K562 (cell line): ENCODE measurements around the gene TMC8. TPM values are rescaled to one million over a fixed set of nuclear protein-coding genes. Genes with fewer than 3 reads are reported as not detected.

Experiments used
- BCOR ChIP-seq: fragments of 450-650 bp; IDR thresholded peaks from 2 replicates; pipeline ENCODE4 v1.6.1; 2016
- BRD4 ChIP-seq: fragments of 200-600 bp; sonication (generic); IDR thresholded peaks from 2 replicates; pipeline ENCODE4 v1.6.1; 2017; ENCODE audit warnings: inconsistent platforms
- CHD1 ChIP-seq: fragments of 200-600 bp; sonication (generic); IDR thresholded peaks from one replicate; pipeline ENCODE4 v1.6.1; 2012; ENCODE audit warnings: mild to moderate bottlenecking, moderate library complexity, low read length, inconsistent platforms
- DIDO1 ChIP-seq: fragments of 450-650 bp; IDR thresholded peaks from 2 replicates; pipeline ENCODE4 v1.6.1; 2016; ENCODE audit warnings: low read depth, missing biosample characterization, missing genetic modification characterization
- FIP1L1 ChIP-seq: fragments of 200-400 bp; formaldehyde crosslinking; IDR thresholded peaks from 2 replicates; pipeline ENCODE4 v1.6.1; 2018; ENCODE audit warnings: mild to moderate bottlenecking, low read depth, low read length; ENCODE audit not compliant: poor library complexity, severe bottlenecking
- FOS ChIP-seq: IDR thresholded peaks from 3 replicates; pipeline ENCODE4 v1.6.1; 2011; ENCODE audit not compliant: insufficient read length; ENCODE audit errors: extremely low read depth
- HNRNPL ChIP-seq: fragments of 200-400 bp; formaldehyde crosslinking; IDR thresholded peaks from 2 replicates; pipeline ENCODE4 v1.6.1; 2017; ENCODE audit warnings: low read depth, mild to moderate bottlenecking, low read length
- KLF16 ChIP-seq: IDR thresholded peaks from 2 replicates; pipeline ENCODE4 v1.6.1; 2016; ENCODE audit warnings: antibody characterized with exemption
- MCM7 ChIP-seq, 2 experiments: fragments of 450-650 bp; IDR thresholded peaks; 2 replicates each; pipeline ENCODE4 v1.6.1; 2016 to 2018
- PCBP1 ChIP-seq: fragments of 200-400 bp; formaldehyde crosslinking; IDR thresholded peaks from 2 replicates; pipeline ENCODE4 v1.6.1; 2018; ENCODE audit warnings: mild to moderate bottlenecking, low read depth, low read length; ENCODE audit not compliant: poor library complexity, severe bottlenecking
- PHF8 ChIP-seq: fragments of 200-600 bp; sonication (generic); IDR thresholded peaks from 2 replicates; pipeline ENCODE4 v1.6.1; 2012; ENCODE audit warnings: mixed run types, mild to moderate bottlenecking, inconsistent platforms, low read length, moderate library complexity, borderline replicate concordance
- POLR2A ChIP-seq: fragments of 450-650 bp; conservative IDR thresholded peaks from 2 replicates; pipeline ENCODE4 v1.6.1; 2016
- POLR3A ChIP-seq: IDR thresholded peaks from 2 replicates; pipeline ENCODE4 v1.6.1; 2011; ENCODE audit warnings: borderline replicate concordance, mild to moderate bottlenecking, moderate library complexity; ENCODE audit not compliant: insufficient read length, insufficient read depth; ENCODE audit errors: extremely low read depth
- RBBP5 ChIP-seq: fragments of 200-600 bp; sonication (generic); IDR thresholded peaks from 2 replicates; pipeline ENCODE4 v1.6.1; 2012; ENCODE audit warnings: borderline replicate concordance, mild to moderate bottlenecking, low read length, control low read depth, inconsistent platforms; ENCODE audit not compliant: insufficient read depth, poor library complexity, severe bottlenecking
- RBFOX2 ChIP-seq: fragments of 200-400 bp; formaldehyde crosslinking; IDR thresholded peaks from 2 replicates; pipeline ENCODE4 v1.6.1; 2017; ENCODE audit warnings: low read depth, mild to moderate bottlenecking, low read length, moderate library complexity
- RBM22 ChIP-seq: fragments of 200-400 bp; formaldehyde crosslinking; IDR thresholded peaks from 2 replicates; pipeline ENCODE4 v1.6.1; 2018; ENCODE audit warnings: low read length, low read depth; ENCODE audit not compliant: poor library complexity, severe bottlenecking
- RHOXF2B ChIP-seq: fragments of 250-450 bp; sonication (Bioruptor Pico); conservative IDR thresholded peaks from 2 replicates; pipeline ENCODE4 v1.5.1; 2021
- SMARCE1 ChIP-seq: fragments of 450-650 bp; IDR thresholded peaks from 2 replicates; pipeline ENCODE4 v1.7.1; 2016; ENCODE audit warnings: mild to moderate bottlenecking
- SUPT5H ChIP-seq: fragments of 450-650 bp; IDR thresholded peaks from 2 replicates; pipeline ENCODE4 v1.6.1; 2016
- ZBTB1 ChIP-seq: sonication (generic); formaldehyde crosslinking; IDR thresholded peaks from 2 replicates; pipeline ENCODE4 v1.8.1; 2023; ENCODE audit warnings: missing genetic modification reagents, low read depth, mild to moderate bottlenecking, borderline replicate concordance
- polyA plus RNA-seq, 8 experiments: library from polyadenylated mRNA; depleted of rRNA in 4 of 8; stranded (reverse) in 5 of 8; unstranded in 3 of 8; fragments of >200 nt; fragmentation: Nextera tagmentation in 2 of 8; fragmentation: Illumina TruSeq in 1 of 8; extraction: Ambion mirVana in 2 of 8; extraction: Trizol in 1 of 8; gene quantifications; 2 replicates each; pipeline versions ENCODE4 v1.2.1 to v1.2.3, GENCODE V29; 2011 to 2014; ENCODE audit warnings: inconsistent platforms in 1 of 8, missing spikeins in 1 of 8
- total RNA-seq, 7 experiments: library from RNA; depleted of rRNA in 6 of 7; stranded (reverse); fragments of >200 nt in 6 of 7; fragmentation: Illumina TruSeq in 2 of 7; extraction: Trizol in 2 of 7; gene quantifications; 2 replicates each; pipeline versions ENCODE4 v1.2.1 to v1.2.3, GENCODE V29; 2011 to 2021; ENCODE audit warnings: low replicate concordance in 1 of 7
- TF ChIP-seq, protein P1 (sequence below), 3 experiments: fragments of 200-800 bp in 1 of 3; fragments of 250-450 bp in 1 of 3; fragments of 450-650 bp in 1 of 3; sonication (Bioruptor Pico) in 1 of 3; sonication (Bioruptor generic) in 1 of 3; formaldehyde crosslinking in 1 of 3; IDR thresholded peaks; 2 replicates each; pipeline versions ENCODE4 v1.6.1 to v1.8.0; 2016 to 2022; ENCODE audit warnings: mild to moderate bottlenecking in 2 of 3, missing genetic modification characterization in 2 of 3, missing compliant biosample characterization in 1 of 3, moderate library complexity in 1 of 3
- TF ChIP-seq, protein P2 (sequence below), 2 experiments: IDR thresholded peaks; 2 replicates each; pipeline ENCODE4 v1.6.1; 2012; ENCODE audit warnings: improper control_type of control experiment in 2 of 2, low read depth in 2 of 2, low read length in 2 of 2, borderline replicate concordance in 1 of 2

TMC8 gene
- total and polyA plus RNA-seq, 9 of the 15 experiments (the other 6 are each of a cell fraction or from before 2014, with no cell fraction given), result 0.13 to 10.9 (median 2.8) TPM

DNA sequence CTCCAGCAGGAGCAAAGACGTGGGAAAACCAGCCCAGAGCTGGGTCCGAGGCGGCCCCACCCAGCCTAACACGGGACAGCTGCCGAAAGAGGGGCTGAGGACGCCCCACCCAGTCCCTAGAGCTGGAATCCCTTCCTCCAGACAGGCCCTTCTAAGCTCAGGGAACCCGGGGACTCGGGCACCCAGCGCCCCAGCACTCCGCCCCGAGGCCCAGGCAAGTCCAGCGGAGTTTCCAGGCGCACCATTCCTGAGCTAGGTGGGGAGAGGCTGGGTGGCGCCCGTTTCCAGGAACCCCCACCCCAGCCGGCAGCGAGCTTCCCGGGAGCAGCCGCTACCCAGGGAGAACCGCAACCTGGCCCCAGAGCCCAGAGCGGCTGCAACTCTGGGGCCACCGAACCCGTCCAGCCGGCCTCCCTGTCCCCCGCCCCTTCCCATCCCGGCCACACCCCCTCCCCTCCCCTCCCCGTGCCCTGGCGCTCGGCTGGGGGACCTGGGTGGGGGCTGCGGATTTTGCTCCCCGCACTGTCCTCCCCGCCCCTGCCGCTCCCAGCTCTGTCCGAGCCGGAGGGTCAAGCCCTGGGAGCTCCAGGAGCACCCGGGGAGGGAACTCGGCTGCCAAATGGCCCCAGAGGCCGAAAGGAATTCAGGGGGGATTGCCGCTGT, 2.6 kb upstream of the TMC8 start (continued):
- peak; percentile 17 for TF ChIP-seq FIP1L1
- TF ChIP-seq PHF8, result peak; percentile 50; the same call in 1 of the 2 replicates
- TF ChIP-seq RBFOX2, result peak; percentile 78
- peak; percentile 65 for TF ChIP-seq PCBP1
- TF ChIP-seq, protein P1, sequence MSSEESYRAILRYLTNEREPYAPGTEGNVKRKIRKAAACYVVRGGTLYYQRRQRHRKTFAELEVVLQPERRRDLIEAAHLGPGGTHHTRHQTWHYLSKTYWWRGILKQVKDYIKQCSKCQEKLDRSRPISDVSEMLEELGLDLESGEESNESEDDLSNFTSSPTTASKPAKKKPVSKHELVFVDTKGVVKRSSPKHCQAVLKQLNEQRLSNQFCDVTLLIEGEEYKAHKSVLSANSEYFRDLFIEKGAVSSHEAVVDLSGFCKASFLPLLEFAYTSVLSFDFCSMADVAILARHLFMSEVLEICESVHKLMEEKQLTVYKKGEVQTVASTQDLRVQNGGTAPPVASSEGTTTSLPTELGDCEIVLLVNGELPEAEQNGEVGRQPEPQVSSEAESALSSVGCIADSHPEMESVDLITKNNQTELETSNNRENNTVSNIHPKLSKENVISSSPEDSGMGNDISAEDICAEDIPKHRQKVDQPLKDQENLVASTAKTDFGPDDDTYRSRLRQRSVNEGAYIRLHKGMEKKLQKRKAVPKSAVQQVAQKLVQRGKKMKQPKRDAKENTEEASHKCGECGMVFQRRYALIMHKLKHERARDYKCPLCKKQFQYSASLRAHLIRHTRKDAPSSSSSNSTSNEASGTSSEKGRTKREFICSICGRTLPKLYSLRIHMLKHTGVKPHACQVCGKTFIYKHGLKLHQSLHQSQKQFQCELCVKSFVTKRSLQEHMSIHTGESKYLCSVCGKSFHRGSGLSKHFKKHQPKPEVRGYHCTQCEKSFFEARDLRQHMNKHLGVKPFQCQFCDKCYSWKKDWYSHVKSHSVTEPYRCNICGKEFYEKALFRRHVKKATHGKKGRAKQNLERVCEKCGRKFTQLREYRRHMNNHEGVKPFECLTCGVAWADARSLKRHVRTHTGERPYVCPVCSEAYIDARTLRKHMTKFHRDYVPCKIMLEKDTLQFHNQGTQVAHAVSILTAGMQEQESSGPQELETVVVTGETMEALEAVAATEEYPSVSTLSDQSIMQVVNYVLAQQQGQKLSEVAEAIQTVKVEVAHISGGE (CRISPR knock-in tag; IDR thresholded peaks at IDR 0.05), result peak in 1 of 3 experiments; percentile 16; a peak in 1 of 6 replicates
- peak; percentile 9 for TF ChIP-seq RBM22
- TF ChIP-seq BRD4, result 0 out of 2 replicates have a peak, but pooled peaks have one; percentile 65
- peak; percentile 2 for TF ChIP-seq RBBP5
- TF ChIP-seq HNRNPL, result no peak
- TF ChIP-seq KLF16, result no peak
- TF ChIP-seq POLR3A, result no peak
- TF ChIP-seq POLR2A, result 0 out of 2 replicates have a peak, but pooled peaks have one; percentile 51
- TF ChIP-seq FOS, result no peak
- peak; percentile 42 for TF ChIP-seq CHD1
- no peak for TF ChIP-seq SMARCE1
- no peak for TF ChIP-seq BCOR
- TF ChIP-seq SUPT5H, result 0 out of 2 replicates have a peak, but pooled peaks have one; percentile 1
- TF ChIP-seq ZBTB1, result 0 out of 2 replicates have a peak, but pooled peaks have one; percentile 10
- TF ChIP-seq DIDO1 (tag), result no peak
- TF ChIP-seq, protein P2, sequence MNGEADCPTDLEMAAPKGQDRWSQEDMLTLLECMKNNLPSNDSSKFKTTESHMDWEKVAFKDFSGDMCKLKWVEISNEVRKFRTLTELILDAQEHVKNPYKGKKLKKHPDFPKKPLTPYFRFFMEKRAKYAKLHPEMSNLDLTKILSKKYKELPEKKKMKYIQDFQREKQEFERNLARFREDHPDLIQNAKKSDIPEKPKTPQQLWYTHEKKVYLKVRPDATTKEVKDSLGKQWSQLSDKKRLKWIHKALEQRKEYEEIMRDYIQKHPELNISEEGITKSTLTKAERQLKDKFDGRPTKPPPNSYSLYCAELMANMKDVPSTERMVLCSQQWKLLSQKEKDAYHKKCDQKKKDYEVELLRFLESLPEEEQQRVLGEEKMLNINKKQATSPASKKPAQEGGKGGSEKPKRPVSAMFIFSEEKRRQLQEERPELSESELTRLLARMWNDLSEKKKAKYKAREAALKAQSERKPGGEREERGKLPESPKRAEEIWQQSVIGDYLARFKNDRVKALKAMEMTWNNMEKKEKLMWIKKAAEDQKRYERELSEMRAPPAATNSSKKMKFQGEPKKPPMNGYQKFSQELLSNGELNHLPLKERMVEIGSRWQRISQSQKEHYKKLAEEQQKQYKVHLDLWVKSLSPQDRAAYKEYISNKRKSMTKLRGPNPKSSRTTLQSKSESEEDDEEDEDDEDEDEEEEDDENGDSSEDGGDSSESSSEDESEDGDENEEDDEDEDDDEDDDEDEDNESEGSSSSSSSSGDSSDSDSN (IDR thresholded peaks at IDR 0.05; ENCODE audit: borderline replicate concordance in 1 of 2, low read depth in 2 of 2, low read length in 2 of 2), result 0 out of 4 replicates have a peak, but pooled peaks of 1 of the 2 experiments have one; percentile 30
- TF ChIP-seq RHOXF2B (CRISPR knock-in tag), result no peak
- TF ChIP-seq MCM7 (IDR thresholded peaks at IDR 0.05), result no peak
